ENCODE data around the gene NEDD4.

DNA sequence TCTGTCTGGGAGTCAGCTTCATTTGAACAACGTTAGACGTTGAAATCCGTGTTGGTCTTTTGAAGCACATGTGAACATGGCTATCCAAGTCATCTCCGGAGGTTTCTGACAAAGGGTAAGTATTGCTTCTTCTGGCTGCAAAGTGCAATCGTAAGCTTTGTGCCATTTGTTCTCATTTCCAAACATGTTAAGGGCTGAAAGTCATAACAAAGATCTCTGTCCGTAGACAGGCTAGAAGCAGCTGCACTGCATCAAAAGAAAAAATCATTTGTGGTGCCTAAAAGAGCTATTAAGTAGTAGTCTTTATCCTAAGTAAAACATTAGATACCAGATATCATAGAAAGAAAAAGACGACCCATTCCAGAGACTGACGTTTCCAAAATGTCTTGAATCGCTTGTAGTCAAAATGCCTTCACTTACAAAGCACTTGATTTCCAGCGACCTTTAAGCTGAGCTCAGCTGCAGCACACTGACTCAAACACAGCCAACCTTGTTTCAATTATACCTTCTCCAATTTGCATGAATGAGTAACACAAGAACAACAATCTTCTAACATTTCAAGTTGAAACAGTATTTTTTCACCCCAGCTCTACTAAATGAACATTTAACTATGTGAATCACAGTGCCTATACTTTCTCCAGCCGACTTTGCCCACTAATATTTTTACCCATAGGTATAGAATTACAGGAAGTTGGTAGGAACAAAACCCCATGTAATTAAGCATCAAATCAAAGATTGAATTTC, 76.6 kb downstream of the NEDD4 start:
- TF ChIP-seq, protein P1, sequence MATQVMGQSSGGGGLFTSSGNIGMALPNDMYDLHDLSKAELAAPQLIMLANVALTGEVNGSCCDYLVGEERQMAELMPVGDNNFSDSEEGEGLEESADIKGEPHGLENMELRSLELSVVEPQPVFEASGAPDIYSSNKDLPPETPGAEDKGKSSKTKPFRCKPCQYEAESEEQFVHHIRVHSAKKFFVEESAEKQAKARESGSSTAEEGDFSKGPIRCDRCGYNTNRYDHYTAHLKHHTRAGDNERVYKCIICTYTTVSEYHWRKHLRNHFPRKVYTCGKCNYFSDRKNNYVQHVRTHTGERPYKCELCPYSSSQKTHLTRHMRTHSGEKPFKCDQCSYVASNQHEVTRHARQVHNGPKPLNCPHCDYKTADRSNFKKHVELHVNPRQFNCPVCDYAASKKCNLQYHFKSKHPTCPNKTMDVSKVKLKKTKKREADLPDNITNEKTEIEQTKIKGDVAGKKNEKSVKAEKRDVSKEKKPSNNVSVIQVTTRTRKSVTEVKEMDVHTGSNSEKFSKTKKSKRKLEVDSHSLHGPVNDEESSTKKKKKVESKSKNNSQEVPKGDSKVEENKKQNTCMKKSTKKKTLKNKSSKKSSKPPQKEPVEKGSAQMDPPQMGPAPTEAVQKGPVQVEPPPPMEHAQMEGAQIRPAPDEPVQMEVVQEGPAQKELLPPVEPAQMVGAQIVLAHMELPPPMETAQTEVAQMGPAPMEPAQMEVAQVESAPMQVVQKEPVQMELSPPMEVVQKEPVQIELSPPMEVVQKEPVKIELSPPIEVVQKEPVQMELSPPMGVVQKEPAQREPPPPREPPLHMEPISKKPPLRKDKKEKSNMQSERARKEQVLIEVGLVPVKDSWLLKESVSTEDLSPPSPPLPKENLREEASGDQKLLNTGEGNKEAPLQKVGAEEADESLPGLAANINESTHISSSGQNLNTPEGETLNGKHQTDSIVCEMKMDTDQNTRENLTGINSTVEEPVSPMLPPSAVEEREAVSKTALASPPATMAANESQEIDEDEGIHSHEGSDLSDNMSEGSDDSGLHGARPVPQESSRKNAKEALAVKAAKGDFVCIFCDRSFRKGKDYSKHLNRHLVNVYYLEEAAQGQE (IDR thresholded peaks at IDR 0.05; ENCODE audit: low read depth) = no peak
- TF ChIP-seq, protein P2, sequence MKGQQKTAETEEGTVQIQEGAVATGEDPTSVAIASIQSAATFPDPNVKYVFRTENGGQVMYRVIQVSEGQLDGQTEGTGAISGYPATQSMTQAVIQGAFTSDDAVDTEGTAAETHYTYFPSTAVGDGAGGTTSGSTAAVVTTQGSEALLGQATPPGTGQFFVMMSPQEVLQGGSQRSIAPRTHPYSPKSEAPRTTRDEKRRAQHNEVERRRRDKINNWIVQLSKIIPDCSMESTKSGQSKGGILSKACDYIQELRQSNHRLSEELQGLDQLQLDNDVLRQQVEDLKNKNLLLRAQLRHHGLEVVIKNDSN (IDR thresholded peaks at IDR 0.05) = no peak
- TF ChIP-seq EP300 (IDR thresholded peaks at IDR 0.05; ENCODE audit: borderline replicate concordance) (no peak), EGR1 (IDR thresholded peaks at IDR 0.05) (no peak), CEBPB (IDR thresholded peaks at IDR 0.05) (no peak), RAD21 (IDR thresholded peaks at IDR 0.05; ENCODE audit: low read depth) (no peak), CREB1 (IDR thresholded peaks at IDR 0.05; ENCODE audit: low read depth) (no peak), TCF12 (IDR thresholded peaks at IDR 0.05; ENCODE audit: low read depth) (no peak), FOXM1 (IDR thresholded peaks at IDR 0.05; ENCODE audit: borderline replicate concordance, low read depth) (no peak)
- TF ChIP-seq, protein P3, sequence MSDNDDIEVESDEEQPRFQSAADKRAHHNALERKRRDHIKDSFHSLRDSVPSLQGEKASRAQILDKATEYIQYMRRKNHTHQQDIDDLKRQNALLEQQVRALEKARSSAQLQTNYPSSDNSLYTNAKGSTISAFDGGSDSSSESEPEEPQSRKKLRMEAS (IDR thresholded peaks at IDR 0.05) = no peak

Data from Ishikawa (cell line).